DMS 273 (cell line): ENCODE results near the gene EXD3.
"Not testable (repeated sequence)": the region's sequence is repeated elsewhere in the genome, so short reads cannot be mapped to it uniquely, and the experiment has no call there.

ENCODE experiments used
- DNase-seq: peaks from one replicate; lab custom pipeline; 2025; ENCODE audit not compliant: unreplicated experiment; lab: John Stamatoyannopoulos, UW

EXD3 gene

GRCh38 chr9:137394866-137395665 lies 27.9 kb downstream of the EXD3 start:
- no peak for DNase-seq

- DNase-seq: no peak
These were observed 29.5 kb downstream of the EXD3 start for GRCh38 chr9:137393176-137394150.

- no peak for DNase-seq
These were observed 30.5 kb downstream of the EXD3 start for GRCh38 chr9:137392232-137393007.

GRCh38 chr9:137391411-137391754 lies 31.6 kb downstream of the EXD3 start:
- no peak for DNase-seq

- DNase-seq: peak; percentile 72
These were observed 32.2 kb downstream of the EXD3 start for GRCh38 chr9:137390553-137391410.

- DNase-seq: no peak
These were observed 33.6 kb downstream of the EXD3 start for GRCh38 chr9:137389428-137389746.

GRCh38 chr9:137388589-137389427 lies 34.2 kb downstream of the EXD3 start:
- no peak for DNase-seq

- DNase-seq: no peak
These were observed 34.9 kb downstream of the EXD3 start for GRCh38 chr9:137387891-137388560.

GRCh38 chr9:137387114-137387890 lies 35.7 kb downstream of the EXD3 start:
- no peak for DNase-seq

GRCh38 chr9:137386507-137387113 lies 36.4 kb downstream of the EXD3 start:
- not testable (repeated sequence) for DNase-seq

- no peak for DNase-seq
These were observed 37.8 kb downstream of the EXD3 start for GRCh38 chr9:137385061-137385655.

- no peak for DNase-seq
These were observed 38.9 kb downstream of the EXD3 start for GRCh38 chr9:137383784-137384756.

GRCh38 chr9:137383081-137383783 lies 39.7 kb downstream of the EXD3 start:
- no peak for DNase-seq

- DNase-seq: no peak
These were observed 40.4 kb downstream of the EXD3 start for GRCh38 chr9:137382444-137383080.
